Forelimb muscle (tissue), 1 donor: ENCODE results near the gene SHC2. TPM values are rescaled to one million over a fixed set of nuclear protein-coding genes. Genes with fewer than 3 reads are reported as not detected.
"Not testable (repeated sequence)": the region's sequence is repeated elsewhere in the genome, so short reads cannot be mapped to it uniquely, and the experiment has no call there.

Source experiments
- DNase-seq: peaks from one replicate; pipeline ENCODE4 v3.0.0-alpha.2; 2013; ENCODE audit warnings: low read depth
- polyA plus RNA-seq: library from polyadenylated mRNA; unstranded; fragments of 120-200 nt; gene quantifications from one replicate; pipeline ENCODE4 v1.2.1, GENCODE V29; 2013; ENCODE audit not compliant: insufficient read length

The SHC2 gene
- polyA plus RNA-seq, 1 donor = 32.9 TPM

DNA sequence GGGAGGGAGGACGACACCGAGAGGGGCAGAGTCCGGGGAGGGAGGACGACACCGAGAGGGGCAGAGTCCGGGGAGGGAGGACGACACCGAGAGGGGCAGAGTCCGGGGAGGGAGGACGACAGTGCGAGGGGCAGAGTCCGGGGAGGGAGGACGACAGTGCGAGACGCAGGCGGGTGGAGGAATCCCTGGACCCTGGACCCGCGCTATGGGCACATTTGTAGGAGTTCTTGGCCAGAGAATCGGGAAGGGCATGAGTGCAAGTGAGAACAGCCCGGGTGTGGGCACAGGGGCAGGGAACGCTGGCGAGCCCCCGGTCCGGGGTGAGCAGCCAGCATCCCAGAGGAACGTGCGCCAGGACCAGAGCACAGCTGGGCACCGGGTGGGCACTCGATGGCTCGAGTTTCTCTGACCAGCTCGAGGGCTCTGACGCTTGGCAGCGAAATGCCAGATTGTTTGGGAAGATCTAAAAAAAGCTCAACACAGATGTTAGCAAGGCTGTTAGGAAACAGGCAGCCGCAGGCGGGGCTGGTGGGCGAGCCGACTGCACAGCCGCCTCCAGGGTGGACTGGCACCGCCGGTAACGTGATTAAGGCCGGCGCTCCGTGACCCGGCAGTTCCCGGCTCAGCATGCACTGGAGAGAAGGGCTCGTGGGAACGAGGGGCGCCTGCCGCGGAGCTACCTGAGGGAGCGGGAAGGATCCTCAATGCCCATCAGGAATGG, 33.9 kb downstream of the SHC2 start:
- DNase-seq = no peak

- DNase-seq = no peak
Measured at GRCh38 chr19:425056-425455, 35.8 kb downstream of the SHC2 start.

- DNase-seq = no peak
Measured at GRCh38 chr19:424546-424945, 36.3 kb downstream of the SHC2 start.

DNA sequence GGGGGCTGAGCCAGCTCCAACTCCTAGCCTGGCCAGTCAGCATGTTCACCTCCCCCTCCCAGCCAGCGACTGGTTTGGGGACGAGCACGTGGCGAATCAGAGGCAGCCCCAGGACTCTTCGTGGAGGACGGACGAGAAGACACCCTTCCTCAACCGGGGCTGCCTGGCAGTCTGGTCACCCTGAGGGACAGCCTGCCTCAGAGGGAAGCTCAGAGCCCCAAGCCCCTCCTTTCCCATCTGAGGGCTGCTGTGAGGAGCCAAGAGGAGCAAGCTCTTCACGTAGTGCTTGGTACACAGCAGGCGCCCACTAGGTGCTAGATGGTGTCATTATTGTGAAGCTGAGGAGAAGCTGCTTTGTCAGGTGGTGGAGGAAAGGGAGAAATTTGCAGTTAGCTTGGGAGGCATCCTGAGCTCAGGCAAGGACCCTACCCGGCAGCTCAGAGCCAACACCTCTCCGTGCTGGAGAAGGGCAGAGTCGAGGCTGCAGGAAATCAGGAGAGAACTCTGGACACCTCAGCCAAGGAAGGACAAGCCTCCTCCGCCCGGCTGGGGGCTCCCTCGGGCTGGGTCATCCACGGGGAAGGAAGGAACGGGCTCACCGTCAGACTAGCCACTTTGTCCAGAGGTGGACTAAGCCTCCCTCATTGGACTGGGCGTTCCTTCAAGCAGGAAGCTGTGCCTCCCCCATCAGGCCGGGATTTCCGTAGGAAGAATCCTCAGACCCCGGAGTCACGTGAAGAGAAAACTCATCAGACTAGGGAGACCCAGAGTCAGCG, 37.0 kb downstream of the SHC2 start:
- no peak for DNase-seq

- not testable (repeated sequence) for DNase-seq
Measured at GRCh38 chr19:422917-423226, 38.0 kb downstream of the SHC2 start.

GRCh38 chr19:422213-422916, 38.5 kb downstream of the SHC2 start:
- no peak for DNase-seq

GRCh38 chr19:419721-420515, 40.9 kb downstream of the SHC2 start:
- DNase-seq = no peak

- no peak for DNase-seq
Measured at GRCh38 chr19:418761-419671, 41.8 kb downstream of the SHC2 start.

DNA sequence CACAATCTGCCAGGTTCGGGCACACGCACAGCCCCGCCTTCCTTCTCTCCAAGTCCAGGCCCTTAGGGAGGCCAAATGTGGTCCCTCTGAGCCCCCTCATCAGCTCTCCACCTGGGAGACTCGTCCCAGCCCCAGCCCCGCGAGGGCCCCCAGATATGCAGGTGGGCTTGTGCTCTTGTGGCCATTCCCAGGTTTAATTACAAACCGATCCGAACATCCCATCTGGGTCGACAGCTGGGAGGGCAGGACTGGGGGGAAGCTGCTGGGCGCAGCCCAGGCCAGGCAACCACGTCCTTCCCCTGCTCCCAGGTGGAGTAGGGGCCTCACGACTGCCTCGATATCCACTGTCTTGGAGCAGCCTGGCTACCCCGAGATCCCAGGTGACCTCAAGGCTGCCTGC, 44.4 kb downstream of the SHC2 start:
- no peak for DNase-seq

GRCh38 chr19:415292-415691, 45.5 kb downstream of the SHC2 start:
- DNase-seq = no peak

GRCh38 chr19:413756-414420, 46.9 kb downstream of the SHC2 start:
- no peak for DNase-seq

GRCh38 chr19:412356-413355, 48.2 kb downstream of the SHC2 start:
- no peak for DNase-seq

DNA sequence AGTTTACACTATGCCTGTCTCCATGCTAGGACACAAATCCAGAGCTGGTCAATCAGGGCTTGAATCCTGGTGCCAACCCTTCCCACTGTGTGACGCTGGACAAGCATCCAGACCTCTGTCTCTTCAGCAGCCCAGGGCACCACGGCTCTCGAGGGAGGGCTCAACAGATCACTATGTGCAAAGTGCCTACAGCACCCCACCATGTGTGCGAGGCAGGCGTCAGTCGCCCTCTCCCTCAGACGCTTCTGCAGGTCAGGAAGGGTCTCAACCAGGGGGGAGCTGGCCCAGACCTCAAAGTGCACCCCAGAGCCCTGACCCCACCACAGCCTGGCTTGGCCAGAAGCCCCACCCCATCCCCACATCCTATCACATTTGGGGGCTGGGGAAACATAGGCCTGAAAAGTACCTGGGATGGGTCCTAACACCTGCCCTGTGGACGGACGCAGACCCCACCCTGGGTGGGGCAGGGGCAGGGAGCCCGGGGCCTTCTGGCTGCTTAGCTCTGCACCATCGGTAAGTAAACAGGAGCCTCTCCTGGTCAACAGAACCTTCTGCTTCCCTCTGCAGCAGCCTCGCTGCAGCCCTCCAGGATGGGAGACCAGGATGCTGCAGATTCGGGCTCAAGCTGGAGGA, 49.0 kb downstream of the SHC2 start:
- no peak for DNase-seq

GRCh38 chr19:411121-411722, 49.6 kb downstream of the SHC2 start:
- not testable (repeated sequence) for DNase-seq

DNA sequence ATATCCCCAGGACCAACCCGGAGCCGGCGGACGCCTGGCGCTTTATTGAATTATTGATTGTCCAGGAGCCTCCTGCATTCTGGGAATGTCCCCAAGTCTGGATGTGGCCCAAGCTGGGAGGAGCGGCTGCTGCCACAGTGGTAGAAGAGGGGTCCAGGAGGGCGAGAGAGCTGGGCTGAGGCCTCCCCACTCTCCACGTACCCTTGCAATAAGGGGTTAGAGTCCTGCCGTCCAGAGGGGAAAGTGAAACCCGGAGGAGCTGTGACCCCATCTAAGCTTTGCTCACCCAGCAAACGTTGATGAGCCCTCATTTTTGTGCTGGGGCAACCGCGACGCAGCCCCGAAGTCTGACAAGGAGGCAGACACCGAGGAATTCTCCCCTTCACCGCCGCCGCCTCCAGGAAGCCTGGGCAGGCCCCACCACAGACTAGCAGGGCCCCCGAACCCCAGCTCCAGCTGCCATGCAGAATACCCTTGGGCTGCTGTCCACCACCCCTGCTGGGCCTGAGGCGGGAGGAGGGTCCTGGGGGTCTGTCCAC, 50.5 kb downstream of the SHC2 start:
- no peak for DNase-seq

GRCh38 chr19:409516-410242, 51.2 kb downstream of the SHC2 start:
- DNase-seq = no peak

GRCh38 chr19:408902-409515, 51.8 kb downstream of the SHC2 start, which contains the start of gene C2CD4C:
Gene C2CD4C, minus strand, starts transcription at chr19:409147. Its CDS starts 786 bp downstream, at chr19:408361.
- DNase-seq = no peak
